GM12865 (cell line): ENCODE measurements around the gene PHTF2.
"Not testable (repeated sequence)": the region's sequence is repeated elsewhere in the genome, so short reads cannot be mapped to it uniquely, and the experiment has no call there.

ENCODE experiments used
- DNase-seq: peaks from one replicate; pipeline ENCODE4 v3.0.0; 2010; ENCODE audit warnings: low read depth
- H3K4me3 ChIP-seq: 2 replicates; pipeline ENCODE4 v1.5.1; 2011; ENCODE audit warnings: mild to moderate bottlenecking, low read depth, low read length, control low read depth
- CTCF ChIP-seq: IDR thresholded peaks from 2 replicates; pipeline ENCODE4 v1.5.1; 2011; ENCODE audit warnings: low read length, control low read depth, low read depth, inconsistent platforms; ENCODE audit not compliant: insufficient read depth; ENCODE audit errors: missing control alignments

PHTF2 gene

DNA sequence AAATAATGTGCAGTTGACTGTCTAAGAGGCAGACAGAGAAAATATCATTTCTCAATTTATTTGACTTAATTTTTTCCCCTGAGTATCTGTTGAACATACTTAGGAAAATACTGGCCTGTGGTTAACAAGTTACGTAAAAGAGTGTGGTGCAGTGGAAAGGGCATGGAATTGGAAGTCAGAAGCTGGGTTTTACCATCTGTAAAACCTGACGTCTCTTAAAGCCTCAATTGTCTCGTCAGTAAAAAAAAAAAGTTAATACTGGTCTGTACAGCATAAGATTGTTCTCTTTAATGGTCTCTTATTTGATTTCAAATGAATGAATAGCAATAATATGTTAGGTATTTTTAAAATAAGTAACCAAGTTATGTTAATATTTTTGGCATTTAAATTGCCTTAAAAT, 67.8 kb downstream of the PHTF2 start:
- no peak overlapping the region for H3K4me3 ChIP-seq
- DNase-seq = no peak
- no peak for TF ChIP-seq CTCF

DNA sequence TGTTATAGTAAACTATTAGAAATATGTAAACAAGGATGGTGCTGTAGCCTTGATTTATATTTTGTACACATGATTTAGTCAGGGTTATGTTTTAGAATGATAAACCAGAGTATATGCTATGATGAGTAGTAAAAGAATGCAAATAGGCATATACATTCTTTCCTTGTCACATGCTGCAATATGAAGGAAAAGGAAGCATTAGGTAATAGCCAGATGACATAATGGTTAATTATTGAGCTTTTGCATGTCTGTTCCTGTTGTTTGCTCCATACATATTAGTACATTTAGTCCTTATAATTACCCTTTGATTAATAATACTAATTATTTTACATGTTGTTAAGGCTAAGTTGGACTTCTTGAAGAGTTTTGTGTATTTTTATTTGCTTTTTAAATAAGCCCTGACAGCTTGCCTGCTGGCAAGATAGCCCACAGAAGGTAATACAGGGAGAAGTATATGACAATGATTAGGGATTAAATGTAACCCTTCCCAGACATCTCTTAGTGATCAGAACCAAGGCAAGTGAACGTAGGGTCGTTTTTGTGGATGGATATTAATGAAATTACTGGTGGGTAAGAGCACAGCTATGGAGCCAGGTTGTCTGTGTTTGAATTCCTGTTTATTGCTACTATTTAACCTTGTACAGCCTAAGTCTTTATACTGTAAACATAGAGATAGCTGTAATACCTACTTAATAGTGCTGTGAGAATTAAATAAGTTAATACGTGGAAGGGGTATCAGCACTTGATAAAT, 68.4 kb downstream of the PHTF2 start:
- no peak for DNase-seq
- no peak for TF ChIP-seq CTCF
- no peak overlapping the region for H3K4me3 ChIP-seq

- TF ChIP-seq CTCF = no peak
- H3K4me3 ChIP-seq = no peak overlapping the region
- DNase-seq = no peak
These were observed 68.9 kb downstream of the PHTF2 start for GRCh38 chr7:77867537-77867865.

GRCh38 chr7:77872256-77872655, 73.7 kb downstream of the PHTF2 start:
- H3K4me3 ChIP-seq = not testable (repeated sequence)

GRCh38 chr7:77873416-77874327, 75.1 kb downstream of the PHTF2 start:
- H3K4me3 ChIP-seq, DNase-seq: not testable (repeated sequence)

More at GRCh38 chr7:77872256-77872655, 73.7 kb downstream of the PHTF2 start:
- not testable (repeated sequence) for DNase-seq

- no peak overlapping the region for H3K4me3 ChIP-seq
- TF ChIP-seq CTCF = no peak
- no peak for DNase-seq
These were observed 79.2 kb downstream of the PHTF2 start for GRCh38 chr7:77877791-77878190.

DNA sequence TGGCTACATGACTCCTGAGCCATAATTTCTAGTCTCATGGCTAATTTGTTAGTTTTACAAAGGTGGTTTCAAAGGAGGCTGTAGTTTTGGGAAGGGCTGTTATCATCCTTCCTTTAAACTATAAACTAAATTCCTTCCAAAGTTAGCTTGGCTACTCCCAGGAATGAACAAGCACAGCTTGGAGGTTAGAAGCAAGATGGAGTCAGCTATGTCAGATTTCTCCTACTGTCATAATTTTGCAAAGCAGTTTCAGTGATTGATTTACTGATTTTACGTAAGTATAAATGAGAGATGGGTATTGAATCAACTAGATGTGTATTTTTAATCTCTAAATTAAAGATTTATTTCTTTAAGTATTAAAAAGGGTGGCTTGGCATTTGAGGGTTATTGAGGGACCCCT, 79.9 kb downstream of the PHTF2 start:
- H3K4me3 ChIP-seq = no peak overlapping the region
- TF ChIP-seq CTCF = no peak
- DNase-seq = no peak
